Measurements from ENCODE around the gene SOX18.
"Not testable (repeated sequence)": the region's sequence is repeated elsewhere in the genome, so short reads cannot be mapped to it uniquely, and the experiment has no call there.

The SOX18 gene

GRCh38 chr20:64023361-64024140 lies 25.9 kb downstream of the SOX18 start:
- DNase-seq (ENCODE audit: low spot score): no peak

GRCh38 chr20:64022671-64023360 lies 26.6 kb downstream of the SOX18 start:
- DNase-seq (ENCODE audit: low spot score): no peak

GRCh38 chr20:64021124-64021975 lies 28.1 kb downstream of the SOX18 start:
- no peak for DNase-seq (ENCODE audit: low spot score)

- DNase-seq (ENCODE audit: low spot score): no peak
These were observed 33.8 kb downstream of the SOX18 start for GRCh38 chr20:64015635-64016034.

GRCh38 chr20:64012385-64013154 lies 36.9 kb downstream of the SOX18 start:
- DNase-seq (ENCODE audit: low spot score): not testable (repeated sequence)

GRCh38 chr20:64011366-64011779 lies 38.1 kb downstream of the SOX18 start:
- no peak for DNase-seq (ENCODE audit: low spot score)

- no peak for DNase-seq (ENCODE audit: low spot score)
These were observed 38.7 kb downstream of the SOX18 start for GRCh38 chr20:64010711-64011237.

DNA sequence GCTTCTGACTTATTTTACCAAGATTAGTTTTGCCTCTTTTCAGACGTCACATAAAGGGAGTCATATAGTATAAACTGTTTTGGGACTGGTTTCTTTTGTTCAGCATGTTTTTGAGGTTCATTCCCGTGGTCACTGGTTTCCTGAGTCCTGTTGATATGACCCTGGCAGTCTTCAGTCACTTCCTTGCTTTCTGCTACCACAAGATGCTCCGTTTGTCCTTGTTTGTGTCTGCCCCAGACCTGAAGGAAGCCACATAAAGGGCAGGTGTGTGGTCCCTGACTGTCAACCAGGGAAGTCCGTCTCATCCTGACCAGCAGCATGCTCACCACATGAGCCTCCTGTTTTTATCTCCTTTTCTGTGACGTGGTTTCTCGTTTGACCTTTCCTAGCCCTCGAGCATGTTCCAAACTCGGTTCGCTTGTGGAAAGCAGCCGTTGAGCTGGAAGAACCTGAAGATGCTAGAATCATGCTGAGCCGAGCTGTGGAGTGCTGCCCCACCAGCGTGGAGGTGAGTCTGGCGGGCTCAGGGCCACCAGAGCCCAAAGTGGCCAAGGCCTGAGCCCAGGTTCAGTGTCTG lies 39.5 kb downstream of the SOX18 start:
- DNase-seq (ENCODE audit: low spot score): no peak

- no peak for DNase-seq (ENCODE audit: low spot score)
These were observed 42.5 kb downstream of the SOX18 start for GRCh38 chr20:64006902-64007301.

DNA sequence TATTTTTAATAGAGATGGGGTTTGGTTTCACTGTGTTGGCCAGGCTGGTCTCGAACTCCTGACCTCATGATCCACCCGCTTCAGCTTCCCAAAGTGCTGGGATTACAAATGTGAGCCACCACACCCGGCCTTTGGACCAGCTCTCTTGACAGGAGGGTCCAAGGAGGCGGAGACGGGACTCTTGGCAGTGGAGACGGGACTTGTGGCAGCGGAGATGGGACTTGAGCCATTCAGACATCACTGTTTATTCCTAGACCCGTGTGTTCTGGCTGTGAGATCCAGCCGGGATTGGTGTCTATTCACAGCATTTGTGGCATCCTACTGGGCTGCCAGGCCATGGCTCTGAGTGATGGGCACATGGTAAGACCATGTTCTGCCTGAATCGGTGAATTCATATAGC lies 42.9 kb downstream of the SOX18 start:
- no peak for DNase-seq (ENCODE audit: low spot score)

DNA sequence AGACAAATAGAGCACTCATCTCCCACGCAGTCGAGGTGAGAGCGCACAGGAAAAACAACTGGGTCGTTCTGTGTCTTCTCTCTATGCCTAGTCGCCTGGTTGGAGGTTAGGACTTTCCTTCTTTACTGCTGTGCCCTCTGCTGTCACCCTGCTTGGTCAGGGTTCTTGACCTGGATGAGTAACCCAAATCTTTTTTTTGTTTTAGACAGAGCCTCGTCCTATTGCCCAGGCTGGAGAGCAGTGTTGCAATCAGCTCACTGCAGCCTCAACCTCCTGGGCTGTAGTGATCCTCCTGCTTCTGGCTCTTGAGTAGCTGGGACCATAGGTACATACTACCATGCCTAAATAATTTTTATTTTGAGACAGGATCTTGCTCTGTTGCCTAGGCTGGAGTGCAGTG lies 44.0 kb downstream of the SOX18 start:
- no peak for DNase-seq (ENCODE audit: low spot score)

DNA sequence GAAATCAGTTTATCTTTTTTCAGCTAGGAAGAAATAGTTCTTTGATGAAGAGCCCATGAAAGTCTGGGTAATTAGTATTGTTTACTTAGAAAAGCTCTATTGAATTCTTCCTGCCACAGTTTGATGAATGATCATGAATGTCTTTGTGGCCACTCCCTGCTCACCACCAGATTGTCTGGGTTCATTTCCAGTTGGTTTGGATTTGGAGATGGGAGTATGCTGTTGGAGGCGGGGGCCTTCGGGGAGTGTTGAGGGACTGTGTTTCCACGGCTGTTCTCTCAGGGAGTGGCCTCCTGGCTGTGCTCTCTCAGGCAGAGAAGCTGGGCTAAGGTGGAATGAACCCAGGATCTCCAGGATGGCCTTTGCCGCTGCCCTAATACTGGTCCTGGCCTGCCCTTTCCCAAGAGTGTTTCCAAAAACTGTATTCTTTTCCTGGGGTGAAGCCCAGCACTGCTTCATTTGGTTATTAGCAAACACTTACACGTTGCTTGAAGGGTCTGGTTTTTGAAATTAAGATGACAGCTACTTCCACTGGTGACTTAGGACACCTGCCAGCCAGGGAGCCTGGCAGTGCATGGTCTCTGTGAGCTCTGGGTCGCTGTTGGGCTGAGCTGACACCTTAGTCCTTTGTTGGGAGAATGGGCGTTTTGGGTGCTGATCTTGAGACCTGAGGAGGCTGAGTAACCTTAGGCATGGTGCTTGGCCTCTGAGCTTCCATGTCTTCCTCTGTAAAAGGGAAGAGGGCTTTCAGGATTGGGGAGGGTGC lies 45.3 kb downstream of the SOX18 start:
- DNase-seq (ENCODE audit: low spot score): no peak

DNA sequence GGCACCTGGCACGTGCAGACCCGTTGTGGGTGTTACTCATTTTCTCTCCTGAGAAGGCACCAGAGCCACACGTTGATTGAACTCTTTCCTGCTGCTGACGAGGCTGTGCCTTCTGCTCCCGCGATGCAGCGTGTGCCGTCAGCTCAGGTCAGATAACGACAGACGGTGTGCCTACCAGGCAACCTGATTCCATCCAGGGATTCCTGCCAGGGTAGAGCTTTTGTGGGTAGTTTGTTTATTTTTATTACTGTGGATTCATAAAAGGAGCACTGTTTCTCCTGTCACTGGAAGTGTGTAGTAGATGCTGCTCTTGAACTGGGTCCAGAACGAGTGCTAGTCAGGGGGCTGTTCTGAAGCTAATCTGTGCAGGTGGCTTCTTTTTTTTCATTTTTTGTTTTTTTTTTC lies 47.8 kb downstream of the SOX18 start:
- DNase-seq (ENCODE audit: low spot score): no peak

- no peak for DNase-seq (ENCODE audit: low spot score)
These were observed 48.5 kb downstream of the SOX18 start for GRCh38 chr20:64000906-64001305.

All from LoVo (cell line).